ENCODE data around the gene UVRAG. TPM values are rescaled to one million over a fixed set of nuclear protein-coding genes. Genes with fewer than 3 reads are reported as not detected.

The UVRAG gene
- total RNA-seq, 1 experiment from 2014 or later: 31.3 TPM

- TF ChIP-seq, protein P1, sequence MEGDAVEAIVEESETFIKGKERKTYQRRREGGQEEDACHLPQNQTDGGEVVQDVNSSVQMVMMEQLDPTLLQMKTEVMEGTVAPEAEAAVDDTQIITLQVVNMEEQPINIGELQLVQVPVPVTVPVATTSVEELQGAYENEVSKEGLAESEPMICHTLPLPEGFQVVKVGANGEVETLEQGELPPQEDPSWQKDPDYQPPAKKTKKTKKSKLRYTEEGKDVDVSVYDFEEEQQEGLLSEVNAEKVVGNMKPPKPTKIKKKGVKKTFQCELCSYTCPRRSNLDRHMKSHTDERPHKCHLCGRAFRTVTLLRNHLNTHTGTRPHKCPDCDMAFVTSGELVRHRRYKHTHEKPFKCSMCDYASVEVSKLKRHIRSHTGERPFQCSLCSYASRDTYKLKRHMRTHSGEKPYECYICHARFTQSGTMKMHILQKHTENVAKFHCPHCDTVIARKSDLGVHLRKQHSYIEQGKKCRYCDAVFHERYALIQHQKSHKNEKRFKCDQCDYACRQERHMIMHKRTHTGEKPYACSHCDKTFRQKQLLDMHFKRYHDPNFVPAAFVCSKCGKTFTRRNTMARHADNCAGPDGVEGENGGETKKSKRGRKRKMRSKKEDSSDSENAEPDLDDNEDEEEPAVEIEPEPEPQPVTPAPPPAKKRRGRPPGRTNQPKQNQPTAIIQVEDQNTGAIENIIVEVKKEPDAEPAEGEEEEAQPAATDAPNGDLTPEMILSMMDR (IDR thresholded peaks at IDR 0.05; ENCODE audit: insufficient read depth in 1 of 2, low read depth in 1 of 2, low read length in 1 of 2, severe bottlenecking in 1 of 2, unreplicated experiment in 1 of 2): no peak
- Histone ChIP-seq H3K4me1 (peaks cover 23% of the 10 kb centered on the region), H3K36me3 (ENCODE audit: control insufficient read depth, insufficient read depth, low read length) (no peaks in the 10 kb centered on the region; the same call in 1 of the 2 replicates), H3K9me3 (no peaks in the 10 kb centered on the region), H3K27me3 (replicated peaks; ENCODE audit: control insufficient read depth, insufficient read depth, low read length) (no peaks in the 10 kb centered on the region), H3K4me3 (ENCODE audit: low read depth, low read length) (no peak overlapping the region)
- Mint-ChIP-seq H3K27ac (ENCODE audit: unreplicated experiment) (no peak overlapping the region), H3K9me3 (ENCODE audit: unreplicated experiment) (no peaks in the 10 kb centered on the region), H3K27me3 (ENCODE audit: insufficient read depth, unreplicated experiment) (no peaks in the 10 kb centered on the region), H3K36me3 (ENCODE audit: insufficient read depth, unreplicated experiment) (peaks cover 18% of the 10 kb centered on the region), H3K4me3 (ENCODE audit: unreplicated experiment) (no peak overlapping the region), H3K4me1 (ENCODE audit: low read depth, unreplicated experiment) (peaks cover 18% of the 10 kb centered on the region)
- no peak for DNase-seq
- POLR2A ChIA-PET: no interaction called here
- intact Hi-C loops (cut with micrococcal nuclease; ENCODE audit: unreplicated experiment): loop anchor here (2.0 kb wide), 1 partner anchor 43 kb away; the partner anchor contains the start of gene UVRAG
- BruUV-seq (replicated peaks): no TSS peak
- CTCF ChIA-PET: interaction anchor here (0.6 kb wide), 1 partner anchor 55 kb away, joined by 3 read pairs; no protein-coding TSS in a partner anchor
Measured at GRCh38 chr11:75858042-75858441, 43.0 kb downstream of the UVRAG start.

- Mint-ChIP-seq H3K27me3 (ENCODE audit: insufficient read depth, unreplicated experiment) (no peaks in the 10 kb centered on the region), H3K4me1 (ENCODE audit: low read depth, unreplicated experiment) (peaks cover 18% of the 10 kb centered on the region), H3K9me3 (ENCODE audit: unreplicated experiment) (no peaks in the 10 kb centered on the region), H3K4me3 (ENCODE audit: unreplicated experiment) (no peak overlapping the region), H3K36me3 (ENCODE audit: insufficient read depth, unreplicated experiment) (peaks cover 18% of the 10 kb centered on the region), H3K27ac (ENCODE audit: unreplicated experiment) (no peak overlapping the region)
- DNase-seq: peak in 1 of 2 experiments; percentile 23
- intact Hi-C loops (cut with micrococcal nuclease; ENCODE audit: unreplicated experiment): loop anchor here (2.0 kb wide), 1 partner anchor 44 kb away; the partner anchor contains the start of gene UVRAG
- Histone ChIP-seq H3K36me3 (ENCODE audit: control insufficient read depth, insufficient read depth, low read length) (no peaks in the 10 kb centered on the region; the same call in 1 of the 2 replicates), H3K9me3 (no peaks in the 10 kb centered on the region), H3K4me3 (ENCODE audit: low read depth, low read length) (no peak overlapping the region), H3K4me1 (peaks cover 23% of the 10 kb centered on the region), H3K27me3 (replicated peaks; ENCODE audit: control insufficient read depth, insufficient read depth, low read length) (no peaks in the 10 kb centered on the region)
- CTCF ChIA-PET: interaction anchor here (0.6 kb wide), 1 partner anchor 55 kb away, joined by 3 read pairs; no protein-coding TSS in a partner anchor
- POLR2A ChIA-PET: no interaction called here
- BruUV-seq (replicated peaks): no TSS peak
- TF ChIP-seq, protein P1 (IDR thresholded peaks at IDR 0.05; ENCODE audit: insufficient read depth in 1 of 2, low read depth in 1 of 2, low read length in 1 of 2, severe bottlenecking in 1 of 2, unreplicated experiment in 1 of 2): no peak
Measured at GRCh38 chr11:75858613-75859012, 43.6 kb downstream of the UVRAG start.

- no TSS peak for BruUV-seq (replicated peaks)
- peaks cover 18% of the 10 kb centered on the region for H3K4me1 Mint-ChIP-seq (ENCODE audit: low read depth, unreplicated experiment)
Measured at GRCh38 chr11:75859614-75860013, 44.6 kb downstream of the UVRAG start.

More at GRCh38 chr11:75859614-75860013, 44.6 kb downstream of the UVRAG start:
- no peak overlapping the region for H3K4me3 ChIP-seq (ENCODE audit: low read depth, low read length)
- H3K9me3 ChIP-seq: no peaks in the 10 kb centered on the region
- intact Hi-C loops (cut with micrococcal nuclease; ENCODE audit: unreplicated experiment): loop anchor here (2.0 kb wide), 1 partner anchor 45 kb away; the partner anchor contains the start of gene UVRAG
- no peaks in the 10 kb centered on the region; the same call in 1 of the 2 replicates for H3K36me3 ChIP-seq (ENCODE audit: control insufficient read depth, insufficient read depth, low read length)
- ChIA-PET CTCF (no interaction called here), POLR2A (no interaction called here)
- H3K4me1 ChIP-seq: peaks cover 23% of the 10 kb centered on the region
- no peaks in the 10 kb centered on the region for H3K27me3 ChIP-seq (replicated peaks; ENCODE audit: control insufficient read depth, insufficient read depth, low read length)
- Mint-ChIP-seq H3K9me3 (ENCODE audit: unreplicated experiment) (no peaks in the 10 kb centered on the region), H3K27ac (ENCODE audit: unreplicated experiment) (no peak overlapping the region), H3K36me3 (ENCODE audit: insufficient read depth, unreplicated experiment) (peaks cover 18% of the 10 kb centered on the region), H3K4me3 (ENCODE audit: unreplicated experiment) (no peak overlapping the region), H3K27me3 (ENCODE audit: insufficient read depth, unreplicated experiment) (no peaks in the 10 kb centered on the region)
- DNase-seq: no peak
- TF ChIP-seq, protein P1 (IDR thresholded peaks at IDR 0.05; ENCODE audit: insufficient read depth in 1 of 2, low read depth in 1 of 2, low read length in 1 of 2, severe bottlenecking in 1 of 2, unreplicated experiment in 1 of 2): no peak

All from Caco-2 (cell line).